GM18526 (cell line): Measurements from ENCODE around the gene FAM114A1.

Source experiments
- POLR2A ChIP-seq: IDR thresholded peaks from 3 replicates; pipeline ENCODE4 v1.6.1; 2011; ENCODE audit not compliant: insufficient read length; ENCODE audit errors: extremely low read depth

The FAM114A1 gene

GRCh38 chr4:38958453-38959190 is 91.0 kb downstream of the FAM114A1 start:
- no peak for TF ChIP-seq POLR2A

- TF ChIP-seq POLR2A: no peak
Measured at GRCh38 chr4:38964942-38965775, 97.6 kb downstream of the FAM114A1 start.

- no peak for TF ChIP-seq POLR2A
Measured at GRCh38 chr4:38965866-38966265, 98.3 kb downstream of the FAM114A1 start.

GRCh38 chr4:38967260-38968095 is 99.9 kb downstream of the FAM114A1 start:
- TF ChIP-seq POLR2A: no peak

GRCh38 chr4:38968668-38969067 is 101.1 kb downstream of the FAM114A1 start:
- no peak for TF ChIP-seq POLR2A

- no peak for TF ChIP-seq POLR2A
Measured at GRCh38 chr4:38976308-38976707, 108.7 kb downstream of the FAM114A1 start.

GRCh38 chr4:38979081-38979480 is 111.5 kb downstream of the FAM114A1 start:
- no peak for TF ChIP-seq POLR2A

GRCh38 chr4:38979511-38980230 is 112.1 kb downstream of the FAM114A1 start:
- no peak for TF ChIP-seq POLR2A

GRCh38 chr4:38980903-38981676 is 113.5 kb downstream of the FAM114A1 start:
- no peak for TF ChIP-seq POLR2A

- no peak for TF ChIP-seq POLR2A
Measured at GRCh38 chr4:38982361-38983095, 114.9 kb downstream of the FAM114A1 start.

- no peak for TF ChIP-seq POLR2A
Measured at GRCh38 chr4:38983291-38983690, 115.7 kb downstream of the FAM114A1 start.

- TF ChIP-seq POLR2A: no peak
Measured at GRCh38 chr4:38983787-38984598, 116.4 kb downstream of the FAM114A1 start.
